ENCODE results near the gene PLXNA2.
A peak's percentile ranks its signal among the peaks of the same experiment; 100 is the strongest.

PLXNA2 gene

GRCh38 chr1:208182880-208183645 is 61.1 kb downstream of the PLXNA2 start:
- FAIRE-seq (no peak), DNase-seq (ENCODE audit: insufficient read length, low spot score) (no peak)
- no peak for TF ChIP-seq POLR2A (IDR thresholded peaks at IDR 0.05; ENCODE audit: low read depth, low read length)
- no peak for TF ChIP-seq TAF1 (IDR thresholded peaks at IDR 0.05; ENCODE audit: low read depth, low read length)

GRCh38 chr1:208181364-208181763 is 62.8 kb downstream of the PLXNA2 start:
- DNase-seq (ENCODE audit: insufficient read length, low spot score) (no peak), FAIRE-seq (no peak)
- TF ChIP-seq POU2F2 (IDR thresholded peaks at IDR 0.05; ENCODE audit: low read depth, low read length): no peak
- no peak for TF ChIP-seq TAF1 (IDR thresholded peaks at IDR 0.05; ENCODE audit: low read depth, low read length)
- TF ChIP-seq PAX5 (IDR thresholded peaks at IDR 0.05; ENCODE audit: insufficient read depth, low read length, severe bottlenecking): no peak
- no peak for TF ChIP-seq POLR2AphosphoS5 (IDR thresholded peaks at IDR 0.05; ENCODE audit: low read depth, low read length)
- TF ChIP-seq SPI1 (IDR thresholded peaks at IDR 0.05; ENCODE audit: low read depth, low read length): no peak
- no peak for TF ChIP-seq POLR2A (IDR thresholded peaks at IDR 0.05; ENCODE audit: low read depth, low read length)

- no peak for TF ChIP-seq SPI1 (IDR thresholded peaks at IDR 0.05; ENCODE audit: low read depth, low read length)
- no peak for TF ChIP-seq POLR2AphosphoS5 (IDR thresholded peaks at IDR 0.05; ENCODE audit: low read depth, low read length)
- no peak for TF ChIP-seq POLR2A (IDR thresholded peaks at IDR 0.05; ENCODE audit: low read depth, low read length)
- no peak for TF ChIP-seq TAF1 (IDR thresholded peaks at IDR 0.05; ENCODE audit: low read depth, low read length)
- no peak for TF ChIP-seq PAX5 (IDR thresholded peaks at IDR 0.05; ENCODE audit: insufficient read depth, low read length, severe bottlenecking)
- no peak for TF ChIP-seq POU2F2 (IDR thresholded peaks at IDR 0.05; ENCODE audit: low read depth, low read length)
- no peak for FAIRE-seq
- DNase-seq (ENCODE audit: insufficient read length, low spot score): no peak
These were observed 63.8 kb downstream of the PLXNA2 start for GRCh38 chr1:208180421-208180820.

- DNase-seq (ENCODE audit: insufficient read length, low spot score) (no peak), FAIRE-seq (no peak)
- TF ChIP-seq POU2F2 (IDR thresholded peaks at IDR 0.05; ENCODE audit: low read depth, low read length): no peak
- no peak for TF ChIP-seq TAF1 (IDR thresholded peaks at IDR 0.05; ENCODE audit: low read depth, low read length)
- TF ChIP-seq PAX5 (IDR thresholded peaks at IDR 0.05; ENCODE audit: insufficient read depth, low read length, severe bottlenecking): no peak
- no peak for TF ChIP-seq POLR2A (IDR thresholded peaks at IDR 0.05; ENCODE audit: low read depth, low read length)
- TF ChIP-seq POLR2AphosphoS5 (IDR thresholded peaks at IDR 0.05; ENCODE audit: low read depth, low read length): no peak
- no peak for TF ChIP-seq SPI1 (IDR thresholded peaks at IDR 0.05; ENCODE audit: low read depth, low read length)
These were observed 64.2 kb downstream of the PLXNA2 start for GRCh38 chr1:208179961-208180409.

- TF ChIP-seq PAX5 (IDR thresholded peaks at IDR 0.05; ENCODE audit: insufficient read depth, low read length, severe bottlenecking) (no peak), POLR2A (IDR thresholded peaks at IDR 0.05; ENCODE audit: low read depth, low read length) (no peak), POLR2AphosphoS5 (IDR thresholded peaks at IDR 0.05; ENCODE audit: low read depth, low read length) (no peak), SPI1 (IDR thresholded peaks at IDR 0.05; ENCODE audit: low read depth, low read length) (no peak), POU2F2 (IDR thresholded peaks at IDR 0.05; ENCODE audit: low read depth, low read length) (no peak), TAF1 (IDR thresholded peaks at IDR 0.05; ENCODE audit: low read depth, low read length) (no peak)
- no peak for FAIRE-seq
- DNase-seq (ENCODE audit: insufficient read length, low spot score): no peak
These were observed 64.8 kb downstream of the PLXNA2 start for GRCh38 chr1:208179263-208179816.

- TF ChIP-seq POU2F2 (IDR thresholded peaks at IDR 0.05; ENCODE audit: low read depth, low read length) (no peak), TAF1 (IDR thresholded peaks at IDR 0.05; ENCODE audit: low read depth, low read length) (no peak), SPI1 (IDR thresholded peaks at IDR 0.05; ENCODE audit: low read depth, low read length) (no peak), PAX5 (IDR thresholded peaks at IDR 0.05; ENCODE audit: insufficient read depth, low read length, severe bottlenecking) (no peak), POLR2AphosphoS5 (IDR thresholded peaks at IDR 0.05; ENCODE audit: low read depth, low read length) (no peak), POLR2A (IDR thresholded peaks at IDR 0.05; ENCODE audit: low read depth, low read length) (no peak)
- peak; percentile 45 for FAIRE-seq
- no peak for DNase-seq (ENCODE audit: insufficient read length, low spot score)
These were observed 66.1 kb downstream of the PLXNA2 start for GRCh38 chr1:208178091-208178529.

GRCh38 chr1:208177656-208178055 is 66.5 kb downstream of the PLXNA2 start:
- FAIRE-seq: no peak
- no peak for DNase-seq (ENCODE audit: insufficient read length, low spot score)
- TF ChIP-seq POU2F2 (IDR thresholded peaks at IDR 0.05; ENCODE audit: low read depth, low read length) (peak; percentile 90), POLR2A (IDR thresholded peaks at IDR 0.05; ENCODE audit: low read depth, low read length) (no peak)

GRCh38 chr1:208176649-208177048 is 67.5 kb downstream of the PLXNA2 start:
- peak; percentile 38 for FAIRE-seq
- DNase-seq (ENCODE audit: insufficient read length, low spot score): no peak
- TF ChIP-seq POLR2AphosphoS5 (IDR thresholded peaks at IDR 0.05; ENCODE audit: low read depth, low read length) (no peak), TAF1 (IDR thresholded peaks at IDR 0.05; ENCODE audit: low read depth, low read length) (no peak), POLR2A (IDR thresholded peaks at IDR 0.05; ENCODE audit: low read depth, low read length) (no peak)

- TF ChIP-seq PAX5 (IDR thresholded peaks at IDR 0.05; ENCODE audit: insufficient read depth, low read length, severe bottlenecking): no peak
- no peak for TF ChIP-seq POLR2AphosphoS5 (IDR thresholded peaks at IDR 0.05; ENCODE audit: low read depth, low read length)
- TF ChIP-seq TAF1 (IDR thresholded peaks at IDR 0.05; ENCODE audit: low read depth, low read length): no peak
- TF ChIP-seq POU2F2 (IDR thresholded peaks at IDR 0.05; ENCODE audit: low read depth, low read length): no peak
- TF ChIP-seq SPI1 (IDR thresholded peaks at IDR 0.05; ENCODE audit: low read depth, low read length): no peak
- no peak for TF ChIP-seq POLR2A (IDR thresholded peaks at IDR 0.05; ENCODE audit: low read depth, low read length)
- FAIRE-seq (no peak), DNase-seq (ENCODE audit: insufficient read length, low spot score) (no peak)
These were observed 68.7 kb downstream of the PLXNA2 start for GRCh38 chr1:208175508-208175895.

Measured in GM12891 (cell line).